HepG2 (cell line): ENCODE results near the gene RPL37. TPM values are rescaled to one million over a fixed set of nuclear protein-coding genes. Genes with fewer than 3 reads are reported as not detected.

ENCODE experiments used
- ATAC-seq: fragments of 200-7000 bp; cut with Tn5 transposase; 3 replicates; pipeline ENCODE4 v1.9.1; 2020; ENCODE audit warnings: mild to moderate bottlenecking, moderate library complexity
- BruUV-seq: library from RNA; stranded (reverse); fragments of 400-500 nt; replicated peaks from 2 replicates; lab custom pipeline; 2021; lab: Mats Ljungman, UMichigan
- CTCF ChIA-PET: fragments of 300-600 bp; formaldehyde crosslinking; extraction: SDS; loops from one replicate; lab custom pipeline; 2021; ENCODE audit warnings: low total read pairs, inconsistent platforms, low intra/inter-chr PET ratio; lab: Yijun Ruan, JAX
- POLR2A ChIA-PET: fragments of 350-600 bp; sonication (Branson Sonifier 250); formaldehyde crosslinking; loops from one replicate; lab custom pipeline; 2020; ENCODE audit warnings: antibody characterized with exemption, inconsistent platforms; lab: Yijun Ruan, JAX
- DNase-seq: peaks from one replicate; pipeline ENCODE4 v3.0.0-alpha.2; 2015; ENCODE audit warnings: low spot score
- FAIRE-seq: peaks from 3 replicates; lab custom pipeline; 2011; peaks lifted over from hg19 to GRCh38; lab: Jason Lieb, UNC
- H2AFZ ChIP-seq: one replicate; pipeline ENCODE4 v1.6.1; 2011; ENCODE audit warnings: low read length, inconsistent platforms
- H3K27ac ChIP-seq: fragments of 300-600 bp; 3 replicates; pipeline ENCODE4 v1.8.0; 2011; ENCODE audit warnings: mixed run types, mild to moderate bottlenecking, mixed read lengths, low read length, inconsistent platforms; ENCODE audit not compliant: insufficient read depth; ENCODE audit errors: extremely low read length
- H3K27me3 ChIP-seq, 2 experiments: fragments of 200-600 bp in 1 of 2; 2 replicates in 1 of 2; 3 replicates in 1 of 2; pipeline versions ENCODE4 v1.6.0 to v1.8.0; 2011; ENCODE audit warnings: low read length in 2 of 2, mild to moderate bottlenecking in 2 of 2, moderate library complexity in 2 of 2, inconsistent platforms in 1 of 2; ENCODE audit not compliant: insufficient read depth in 2 of 2, control insufficient read depth in 1 of 2
- H3K36me3 ChIP-seq, 2 experiments: fragments of 200-600 bp in 1 of 2; replicated peaks in 1 of 2; 2 replicates in 1 of 2; 3 replicates in 1 of 2; pipeline versions ENCODE4 v1.5.1 to v1.8.0; 2011; ENCODE audit warnings: low read length in 2 of 2, inconsistent platforms in 1 of 2; ENCODE audit not compliant: insufficient read depth in 2 of 2, control insufficient read depth in 1 of 2
- H3K4me1 ChIP-seq: 2 replicates; pipeline ENCODE4 v1.5.1; 2012; ENCODE audit warnings: low read length, inconsistent platforms; ENCODE audit not compliant: insufficient read depth
- H3K4me2 ChIP-seq: 2 replicates; pipeline ENCODE4 v1.6.0; 2011; ENCODE audit warnings: low read depth, low read length, inconsistent platforms
- H3K4me3 ChIP-seq, 3 experiments: fragments of 200-600 bp in 1 of 3; sonication (generic), shearing (Covaris generic) in 1 of 3; replicated peaks in 1 of 3; 2 replicates each; pipeline ENCODE4 v1.5.1; 2011 to 2016; ENCODE audit warnings: low read length in 3 of 3, inconsistent platforms in 2 of 3, low read depth in 2 of 3, mild to moderate bottlenecking in 2 of 3, control low read depth in 1 of 3, mixed read lengths in 1 of 3; ENCODE audit not compliant: insufficient read depth in 1 of 3
- H3K79me2 ChIP-seq: one replicate; pipeline ENCODE4 v1.6.1; 2011; ENCODE audit warnings: low read length, inconsistent platforms; ENCODE audit not compliant: insufficient read depth
- H3K9ac ChIP-seq: 2 replicates; pipeline ENCODE4 v1.6.0; 2011; ENCODE audit warnings: mild to moderate bottlenecking, low read depth, low read length, inconsistent platforms; ENCODE audit not compliant: insufficient read depth
- H3K9me3 ChIP-seq: 2 replicates; pipeline ENCODE4 v1.5.1; 2012; ENCODE audit warnings: mild to moderate bottlenecking, low read length
- H4K20me1 ChIP-seq: 2 replicates; pipeline ENCODE4 v1.6.0; 2011; ENCODE audit warnings: inconsistent platforms, mild to moderate bottlenecking, low read length, moderate library complexity; ENCODE audit not compliant: insufficient read depth
- CREB1 ChIP-seq, 2 experiments: fragments of 450-650 bp in 1 of 2; IDR thresholded peaks; 2 replicates each; pipeline ENCODE4 v1.6.1; 2016 to 2017; ENCODE audit warnings: control low read depth in 1 of 2, mild to moderate bottlenecking in 1 of 2, missing compliant biosample characterization in 1 of 2, missing genetic modification characterization in 1 of 2
- FOXC1 ChIP-seq: sonication (generic); formaldehyde crosslinking; IDR thresholded peaks from 2 replicates; pipeline ENCODE4 v1.8.0; 2022; ENCODE audit warnings: mild to moderate bottlenecking, missing genetic modification reagents, borderline replicate concordance
- HDAC1 ChIP-seq: sonication (generic); formaldehyde crosslinking; IDR thresholded peaks from 2 replicates; pipeline ENCODE4 v1.5.1; 2020; ENCODE audit warnings: mild to moderate bottlenecking, missing genetic modification reagents
- HNF4A ChIP-seq: sonication (generic); formaldehyde crosslinking; IDR thresholded peaks from 2 replicates; pipeline ENCODE4 v1.4.0; 2020; ENCODE audit warnings: missing genetic modification reagents
- LCORL ChIP-seq, 2 experiments: fragments of 450-650 bp in 1 of 2; sonication (generic) in 1 of 2; formaldehyde crosslinking in 1 of 2; IDR thresholded peaks; 2 replicates each; pipeline versions ENCODE4 v1.5.0 to v1.6.1; 2017 to 2020; ENCODE audit warnings: antibody characterized with exemption in 1 of 2, missing genetic modification reagents in 1 of 2
- NFRKB ChIP-seq: fragments of 450-650 bp; IDR thresholded peaks from 2 replicates; pipeline ENCODE4 v1.6.1; 2017
- NFYB ChIP-seq: sonication (generic); formaldehyde crosslinking; IDR thresholded peaks from 2 replicates; pipeline ENCODE4 v1.4.0; 2020; ENCODE audit warnings: missing genetic modification reagents
- NPAS2 ChIP-seq: sonication (generic); formaldehyde crosslinking; IDR thresholded peaks from 2 replicates; pipeline ENCODE4 v1.8.0; 2022; ENCODE audit warnings: mild to moderate bottlenecking, missing genetic modification reagents, borderline replicate concordance
- ZKSCAN5 ChIP-seq: sonication (generic); formaldehyde crosslinking; IDR thresholded peaks from 2 replicates; pipeline ENCODE4 v1.5.1; 2020; ENCODE audit warnings: mild to moderate bottlenecking, missing genetic modification reagents
- WGBS: methylation state at CpG from one replicate; pipeline ENCODE4 v1.1.6; 2017; ENCODE audit warnings: low lambda C conversion rate; 5-methylcytosine and 5-hydroxymethylcytosine counted together
- in situ Hi-C: cut with HindIII; loops from 2 replicates; pipeline ENCODE4 v1.10.0; 2017; ENCODE audit warnings: low pct_unique_long_range_greater_than_20kb; ENCODE audit not compliant: extremely low pct_ligation_motif_present
- intact Hi-C: fragments of 100-400 bp; cut with micrococcal nuclease; formaldehyde crosslinking; loops from one replicate; pipeline ENCODE4 v1.10.0; 2022; ENCODE audit not compliant: unreplicated experiment
- polyA plus RNA-seq, 8 experiments: library from polyadenylated mRNA; depleted of rRNA in 3 of 8; stranded (reverse) in 7 of 8; unstranded in 1 of 8; fragments of >200 nt; fragmentation: Illumina TruSeq in 4 of 8; extraction: Trizol in 4 of 8; gene quantifications; 2 replicates each; pipeline versions ENCODE4 v1.2.1 to v1.2.3, GENCODE V29; 2011 to 2016; ENCODE audit warnings: low read depth in 4 of 8, missing spikeins in 1 of 8, mixed read lengths in 1 of 8; ENCODE audit not compliant: insufficient read depth in 1 of 8
- total RNA-seq, 5 experiments: library from RNA; depleted of rRNA; stranded (reverse); fragments of >200 nt; fragmentation: Illumina TruSeq; extraction: Trizol; gene quantifications; 2 replicates each; pipeline ENCODE4 v1.2.3, GENCODE V29; 2016; ENCODE audit warnings: low read depth in 1 of 5
- TF ChIP-seq, protein P1 (sequence below): sonication (generic); formaldehyde crosslinking; IDR thresholded peaks from 2 replicates; pipeline ENCODE4 v1.4.0; 2020; ENCODE audit warnings: missing genetic modification reagents
- TF ChIP-seq, protein P2 (sequence below): sonication (generic); formaldehyde crosslinking; IDR thresholded peaks from 2 replicates; pipeline ENCODE4 v1.8.1; 2023; ENCODE audit warnings: mild to moderate bottlenecking, moderate library complexity, missing genetic modification reagents
- TF ChIP-seq, protein P3 (sequence below): sonication (generic); formaldehyde crosslinking; IDR thresholded peaks from 2 replicates; pipeline ENCODE4 v1.8.0; 2022; ENCODE audit warnings: mild to moderate bottlenecking, missing genetic modification reagents, moderate library complexity
- TF ChIP-seq, protein P4 (sequence below): IDR thresholded peaks from 2 replicates; pipeline ENCODE4 v1.6.1; 2016; ENCODE audit warnings: missing compliant biosample characterization, missing genetic modification reagents, borderline replicate concordance

Gene RPL37
- total and polyA plus RNA-seq, 2 of the 13 experiments (the other 11 are each of a cell fraction or from before 2014, with no cell fraction given): 1,981 to 3,367 TPM

DNA sequence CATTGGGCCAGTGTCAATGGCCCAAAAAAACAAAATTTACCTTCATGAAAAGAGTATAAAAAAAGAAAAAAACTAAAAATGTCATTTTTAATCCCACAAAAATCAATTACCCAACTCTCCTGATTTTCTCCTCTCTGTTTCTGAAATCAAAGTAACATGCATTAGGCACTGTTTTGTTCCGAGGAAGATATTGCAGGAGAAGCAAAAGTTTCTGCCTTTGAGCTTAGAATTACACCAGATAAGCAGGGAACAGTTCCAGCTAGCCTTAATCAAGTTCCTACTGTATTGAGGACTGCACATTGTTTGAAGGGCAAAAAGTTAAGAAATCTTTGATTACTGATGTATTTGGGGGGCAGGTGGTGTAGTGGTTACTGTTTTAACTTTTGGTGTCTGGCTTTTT lies 35.8 kb downstream of the RPL37 start (continued):
- TF ChIP-seq, protein P1, sequence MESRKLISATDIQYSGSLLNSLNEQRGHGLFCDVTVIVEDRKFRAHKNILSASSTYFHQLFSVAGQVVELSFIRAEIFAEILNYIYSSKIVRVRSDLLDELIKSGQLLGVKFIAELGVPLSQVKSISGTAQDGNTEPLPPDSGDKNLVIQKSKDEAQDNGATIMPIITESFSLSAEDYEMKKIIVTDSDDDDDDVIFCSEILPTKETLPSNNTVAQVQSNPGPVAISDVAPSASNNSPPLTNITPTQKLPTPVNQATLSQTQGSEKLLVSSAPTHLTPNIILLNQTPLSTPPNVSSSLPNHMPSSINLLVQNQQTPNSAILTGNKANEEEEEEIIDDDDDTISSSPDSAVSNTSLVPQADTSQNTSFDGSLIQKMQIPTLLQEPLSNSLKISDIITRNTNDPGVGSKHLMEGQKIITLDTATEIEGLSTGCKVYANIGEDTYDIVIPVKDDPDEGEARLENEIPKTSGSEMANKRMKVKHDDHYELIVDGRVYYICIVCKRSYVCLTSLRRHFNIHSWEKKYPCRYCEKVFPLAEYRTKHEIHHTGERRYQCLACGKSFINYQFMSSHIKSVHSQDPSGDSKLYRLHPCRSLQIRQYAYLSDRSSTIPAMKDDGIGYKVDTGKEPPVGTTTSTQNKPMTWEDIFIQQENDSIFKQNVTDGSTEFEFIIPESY (CRISPR knock-in tag): no peak
- TF ChIP-seq NFYB (CRISPR knock-in tag): no peak
- TF ChIP-seq, all 625 proteins: peak for 0

DNA sequence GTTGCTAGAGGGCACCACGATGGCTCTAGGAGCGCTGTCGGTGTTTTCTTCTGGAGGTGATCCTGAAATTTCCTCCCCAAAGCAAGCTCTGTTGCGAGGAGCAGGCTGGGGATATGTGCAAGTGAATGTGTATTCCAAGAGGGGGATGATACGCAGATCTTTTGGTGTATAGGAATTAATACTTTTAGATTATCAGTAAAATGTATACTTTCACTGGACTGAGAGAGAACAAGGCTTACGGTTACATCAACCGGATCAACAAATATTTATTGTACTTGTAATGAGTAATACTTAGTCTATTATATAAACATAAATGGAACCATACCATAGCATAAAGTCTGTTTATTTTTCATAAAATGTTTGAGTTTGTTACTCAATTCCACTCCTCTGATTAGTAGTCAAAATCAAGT lies 36.2 kb downstream of the RPL37 start:
- ChIA-PET CTCF (interaction anchor here (1.7 kb wide), 1 partner anchor 44 kb away, joined by 19 read pairs; the partner anchor contains the start of gene TTC33), POLR2A (interaction anchor here (0.8 to 2.2 kb wide), 7 partner anchors 8 to 31 kb away, joined by 3 to 11 read pairs (median 6); no protein-coding TSS in a partner anchor)
- H3K9me3 ChIP-seq: no peaks in the 10 kb centered on the region
- H3K4me3 ChIP-seq: peak overlapping the region; percentile 73 to 94 (median 93)
- 0% methylated on average over 7 of the region's 7 CpGs for whole genome bisulfite sequencing
- no TSS peak for BruUV-seq
- peak overlapping the region; percentile 92 for H2AFZ ChIP-seq
- peak; percentile 30 for FAIRE-seq
- H3K27ac ChIP-seq: peak overlapping the region; percentile 63
- peak overlapping the region; percentile 92 for H3K4me2 ChIP-seq
- peak overlapping the region; percentile 71 for H3K9ac ChIP-seq
- H4K20me1 ChIP-seq: peaks cover 12% of the 10 kb centered on the region
- peaks cover 58% of the 10 kb centered on the region for H3K4me1 ChIP-seq
- peaks cover 37% of the 10 kb centered on the region for H3K79me2 ChIP-seq
- DNase-seq: peak; percentile 44
- H3K27me3 ChIP-seq: no peaks in the 10 kb centered on the region; a peak in 1 of 5 replicates
- in situ Hi-C loops (no loop called here), intact Hi-C loops (loop anchor here (1.0 kb wide), 2 partner anchors 35 to 44 kb away; partner anchors contain the start of gene TTC33)
- no peaks in the 10 kb centered on the region for H3K36me3 ChIP-seq
- peak; percentile 64 for ATAC-seq
- TF ChIP-seq ZKSCAN5 (CRISPR knock-in tag) (0 out of 2 replicates have a peak, but pooled peaks have one; percentile 68), CREB1 (IDR thresholded peaks at IDR 0.05) (no peak), CREB1 (CRISPR knock-in tag; IDR thresholded peaks at IDR 0.05) (peak; percentile 28; the same call in 1 of the 2 replicates), LCORL (IDR thresholded peaks at IDR 0.05) (no peak), LCORL (CRISPR knock-in tag; IDR thresholded peaks at IDR 0.05) (0 out of 2 replicates have a peak, but pooled peaks have one; percentile 43), NPAS2 (CRISPR knock-in tag) (no peak), NFRKB (no peak), HDAC1 (CRISPR knock-in tag) (peak; percentile 37; the same call in 1 of the 2 replicates), HNF4A (CRISPR knock-in tag) (no peak), FOXC1 (CRISPR knock-in tag) (0 out of 2 replicates have a peak, but pooled peaks have one; percentile 20)
- TF ChIP-seq, protein P2, sequence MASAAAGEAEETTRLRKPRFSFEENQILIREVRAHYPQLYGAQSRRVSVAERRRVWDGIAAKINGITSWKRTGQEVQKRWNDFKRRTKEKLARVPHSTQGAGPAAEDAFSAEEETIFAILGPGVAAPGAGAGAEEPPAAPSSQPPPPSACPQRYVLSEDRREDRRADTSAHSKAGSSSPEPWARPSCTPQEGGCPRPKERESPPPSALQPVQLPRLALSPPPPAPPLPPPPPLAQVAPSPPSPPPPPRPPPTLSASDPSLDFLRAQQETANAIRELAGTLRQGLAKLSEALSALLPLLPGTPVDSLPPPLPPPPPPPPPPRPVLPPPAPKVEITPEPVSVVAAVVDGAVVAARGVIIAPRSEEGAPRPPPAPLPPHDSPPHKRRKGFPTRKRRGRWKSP: no peak
- TF ChIP-seq, protein P3, sequence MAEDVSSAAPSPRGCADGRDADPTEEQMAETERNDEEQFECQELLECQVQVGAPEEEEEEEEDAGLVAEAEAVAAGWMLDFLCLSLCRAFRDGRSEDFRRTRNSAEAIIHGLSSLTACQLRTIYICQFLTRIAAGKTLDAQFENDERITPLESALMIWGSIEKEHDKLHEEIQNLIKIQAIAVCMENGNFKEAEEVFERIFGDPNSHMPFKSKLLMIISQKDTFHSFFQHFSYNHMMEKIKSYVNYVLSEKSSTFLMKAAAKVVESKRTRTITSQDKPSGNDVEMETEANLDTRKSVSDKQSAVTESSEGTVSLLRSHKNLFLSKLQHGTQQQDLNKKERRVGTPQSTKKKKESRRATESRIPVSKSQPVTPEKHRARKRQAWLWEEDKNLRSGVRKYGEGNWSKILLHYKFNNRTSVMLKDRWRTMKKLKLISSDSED (CRISPR knock-in tag): no peak
- TF ChIP-seq, protein P4, sequence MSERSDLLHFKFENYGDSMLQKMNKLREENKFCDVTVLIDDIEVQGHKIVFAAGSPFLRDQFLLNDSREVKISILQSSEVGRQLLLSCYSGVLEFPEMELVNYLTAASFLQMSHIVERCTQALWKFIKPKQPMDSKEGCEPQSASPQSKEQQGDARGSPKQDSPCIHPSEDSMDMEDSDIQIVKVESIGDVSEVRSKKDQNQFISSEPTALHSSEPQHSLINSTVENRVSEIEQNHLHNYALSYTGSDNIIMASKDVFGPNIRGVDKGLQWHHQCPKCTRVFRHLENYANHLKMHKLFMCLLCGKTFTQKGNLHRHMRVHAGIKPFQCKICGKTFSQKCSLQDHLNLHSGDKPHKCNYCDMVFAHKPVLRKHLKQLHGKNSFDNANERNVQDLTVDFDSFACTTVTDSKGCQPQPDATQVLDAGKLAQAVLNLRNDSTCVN (CRISPR knock-in tag): peak; percentile 88
